IPS-NIHi7 (cell line): ENCODE results near the gene INPPL1.
"Not testable (repeated sequence)": the region's sequence is repeated elsewhere in the genome, so short reads cannot be mapped to it uniquely, and the experiment has no call there.

Experiments used
- DNase-seq: peaks from one replicate; pipeline ENCODE4 v3.0.0; 2012; ENCODE audit warnings: mixed read lengths; ENCODE audit errors: extremely low spot score

INPPL1 gene

DNA sequence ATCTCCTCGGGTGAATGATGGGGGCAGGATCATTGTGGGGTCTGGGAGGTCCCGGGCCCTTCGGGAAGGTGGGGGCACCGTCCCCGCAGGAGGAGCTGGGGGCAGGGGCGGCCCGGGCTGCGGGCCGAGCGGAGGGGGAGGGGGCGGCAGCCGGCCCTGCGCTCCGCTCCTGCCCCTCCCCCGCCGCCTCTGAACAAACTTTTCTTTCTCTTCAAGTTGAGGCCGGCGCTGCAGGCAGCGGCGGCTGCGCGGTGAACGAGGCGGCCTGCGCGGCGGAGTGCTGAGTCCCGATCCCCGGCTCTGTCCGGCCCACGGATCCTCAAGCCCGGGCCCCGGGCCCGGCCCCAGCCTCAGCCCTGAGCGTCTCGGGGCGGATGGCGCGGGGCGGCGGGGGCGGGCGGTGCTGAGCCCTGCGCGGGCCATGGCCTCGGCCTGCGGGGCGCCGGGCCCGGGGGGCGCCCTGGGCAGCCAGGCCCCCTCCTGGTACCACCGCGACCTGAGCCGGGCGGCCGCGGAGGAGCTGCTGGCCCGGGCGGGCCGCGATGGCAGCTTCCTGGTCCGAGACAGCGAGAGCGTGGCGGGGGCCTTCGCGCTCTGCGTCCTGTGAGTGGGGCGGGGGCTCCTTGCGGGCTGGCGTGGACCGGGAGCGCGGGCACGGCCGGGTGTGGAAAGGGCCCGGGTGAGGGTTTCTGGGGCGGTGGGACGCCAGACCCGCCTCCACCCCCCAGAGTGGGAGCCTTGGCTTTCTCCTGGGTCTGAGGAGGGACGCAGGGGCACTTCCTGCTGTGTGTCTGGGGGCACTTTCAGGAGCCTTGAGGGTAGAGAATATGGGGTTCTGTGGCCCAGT is at the start of gene INPPL1:
INPPL1 (plus strand) TSS at position 204 of the 847 bp plus-strand sequence; CDS start at position 422, 218 bp downstream.
- no peak for DNase-seq

GRCh38 chr11:72177656-72178055 is 46.9 kb upstream of the INPPL1 start:
- DNase-seq: no peak

- no peak for DNase-seq
Measured at GRCh38 chr11:72179049-72179803, 45.3 kb upstream of the INPPL1 start.

GRCh38 chr11:72179804-72180396 is 44.7 kb upstream of the INPPL1 start:
- DNase-seq: no peak

DNA sequence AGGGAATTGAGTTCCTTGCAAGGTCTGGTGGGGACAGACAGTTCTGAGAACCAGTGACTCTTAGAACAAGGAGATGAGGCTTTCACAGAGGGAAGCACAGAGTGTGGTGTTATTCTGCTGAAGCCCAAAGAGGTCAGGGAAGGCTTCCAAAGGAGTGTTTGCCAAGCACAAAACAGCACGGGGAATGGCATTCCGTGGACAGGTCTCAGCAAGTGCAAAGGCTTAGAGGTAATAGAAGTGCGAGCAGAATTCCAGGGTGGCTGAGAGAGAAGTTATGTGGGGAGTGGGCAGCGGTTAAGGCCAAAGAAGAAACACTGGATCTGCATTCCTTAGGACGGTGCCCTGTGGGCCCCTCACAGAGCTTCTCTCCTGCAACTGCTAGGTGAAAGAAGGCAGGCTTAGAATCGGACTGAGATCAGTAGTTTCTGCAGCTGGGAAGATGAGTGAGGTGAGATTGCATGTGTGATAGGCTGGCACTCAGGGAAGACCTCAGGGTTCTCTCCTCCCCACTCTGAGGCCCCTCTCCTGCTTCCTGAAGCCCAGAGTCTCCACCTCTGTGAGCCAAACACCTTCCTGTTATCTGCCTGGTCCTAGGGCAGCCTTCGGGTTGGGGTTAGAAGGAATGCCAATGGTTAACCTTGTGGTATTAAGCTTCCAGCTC is 43.5 kb upstream of the INPPL1 start:
- DNase-seq: not testable (repeated sequence)

DNA sequence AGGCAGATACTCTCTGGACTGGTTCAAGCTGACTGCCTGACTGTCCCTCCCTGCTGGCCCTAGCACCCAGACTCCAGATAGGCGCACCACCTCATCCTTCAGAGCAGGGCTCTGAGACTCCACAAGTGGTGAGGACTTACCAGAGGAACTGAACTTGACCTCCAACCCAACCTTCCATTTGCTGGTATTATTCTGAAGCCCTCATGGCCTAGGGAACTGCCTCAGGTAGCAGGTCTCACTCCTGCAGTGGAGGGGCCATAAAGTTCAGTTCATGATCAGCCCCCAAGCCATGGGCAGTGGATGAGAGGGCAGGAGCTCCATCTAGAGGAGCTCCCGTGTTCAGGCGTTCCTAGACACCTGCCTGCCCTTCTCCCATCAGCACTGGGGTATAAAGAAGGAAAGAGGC is 43.0 kb upstream of the INPPL1 start:
- peak; percentile 50 for DNase-seq

DNA sequence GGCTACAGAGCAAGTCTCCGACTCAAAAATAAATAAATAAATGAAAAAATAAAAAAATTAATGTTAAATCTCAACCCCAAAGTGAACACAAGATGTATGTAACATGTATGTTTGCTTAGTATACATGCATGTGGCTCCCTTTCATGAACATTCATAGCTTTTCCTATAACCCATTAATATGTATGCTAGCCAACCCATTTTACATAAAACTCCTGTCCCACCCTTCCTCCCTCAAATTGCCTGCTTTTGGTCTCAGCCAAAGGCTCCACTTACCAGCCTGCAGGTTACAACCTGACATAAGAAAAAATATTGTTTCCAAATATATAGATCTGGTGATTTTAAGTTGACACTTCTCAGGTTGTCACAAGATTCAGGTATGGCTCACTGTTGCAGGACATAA is 36.3 kb upstream of the INPPL1 start:
- no peak for DNase-seq

DNA sequence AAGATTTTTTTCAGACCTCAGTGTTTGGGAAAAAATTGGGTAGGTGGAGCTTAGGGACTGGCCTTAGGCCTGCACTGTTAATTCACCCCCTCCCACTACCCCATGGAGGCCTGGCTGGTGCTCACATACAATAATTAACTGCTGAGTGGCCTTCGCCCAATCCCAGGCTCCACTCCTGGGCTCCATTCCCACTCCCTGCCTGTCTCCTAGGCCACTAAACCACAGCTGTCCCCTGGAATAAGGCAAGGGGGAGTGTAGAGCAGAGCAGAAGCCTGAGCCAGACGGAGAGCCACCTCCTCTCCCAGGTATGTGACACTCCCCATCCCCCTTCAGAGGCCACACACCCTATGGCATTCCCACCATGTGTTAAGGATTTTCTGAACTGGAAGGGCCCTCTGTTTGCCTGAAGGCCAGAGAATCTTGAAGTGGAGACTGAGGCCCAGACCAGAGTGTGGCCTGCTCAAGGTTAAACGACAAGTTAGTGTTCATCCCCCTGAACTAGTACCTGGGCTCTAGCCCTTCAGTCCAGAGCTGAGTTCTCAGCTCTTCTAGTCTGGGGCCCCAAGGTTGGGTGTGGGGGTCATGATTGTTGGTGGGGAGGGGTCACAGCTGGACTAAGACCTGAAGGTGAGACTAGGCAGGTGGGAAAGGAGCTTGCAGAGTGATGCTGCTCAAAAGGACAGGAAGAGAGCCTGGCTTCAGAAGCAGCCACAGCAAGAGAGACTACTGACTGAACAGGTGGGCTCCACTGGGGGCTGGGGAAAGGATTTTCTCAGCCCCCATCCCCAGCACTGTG is 34.9 kb upstream of the INPPL1 start:
- DNase-seq: peak; percentile 69

GRCh38 chr11:72190631-72191071 is 33.9 kb upstream of the INPPL1 start:
- DNase-seq: no peak

DNA sequence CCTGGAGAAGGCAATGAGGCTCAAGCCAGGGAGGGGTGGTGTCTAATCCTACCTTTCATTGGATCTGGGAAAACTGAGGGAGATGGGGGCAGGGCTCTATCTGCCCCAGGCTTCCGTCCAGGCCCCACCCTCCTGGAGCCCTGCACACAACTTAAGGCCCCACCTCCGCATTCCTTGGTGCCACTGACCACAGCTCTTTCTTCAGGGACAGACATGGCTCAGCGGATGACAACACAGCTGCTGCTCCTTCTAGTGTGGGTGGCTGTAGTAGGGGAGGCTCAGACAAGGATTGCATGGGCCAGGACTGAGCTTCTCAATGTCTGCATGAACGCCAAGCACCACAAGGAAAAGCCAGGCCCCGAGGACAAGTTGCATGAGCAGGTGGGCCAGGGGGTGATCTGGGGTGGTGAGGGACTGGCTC is 32.6 kb upstream of the INPPL1 start, which contains the start of gene FOLR1:
FOLR1 (plus strand) TSS at position 180 of the 421 bp plus-strand sequence; CDS start at position 214, 34 bp downstream.
- DNase-seq: peak; percentile 69

GRCh38 chr11:72195518-72196270 is 28.9 kb upstream of the INPPL1 start:
- no peak for DNase-seq

DNA sequence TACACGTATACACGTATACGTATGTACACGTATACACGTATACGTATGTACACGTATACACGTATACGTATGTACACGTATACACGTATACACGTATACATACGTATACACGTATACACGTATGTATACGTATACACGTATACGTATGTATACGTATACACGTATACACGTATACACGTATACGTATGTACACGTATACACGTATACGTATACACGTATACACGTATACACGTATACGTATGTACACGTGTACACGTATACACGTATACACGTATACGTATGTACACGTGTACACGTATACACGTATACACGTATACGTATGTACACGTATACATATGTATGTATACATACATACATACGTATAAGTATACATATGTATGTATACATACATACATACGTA is 23.1 kb upstream of the INPPL1 start:
- not testable (repeated sequence) for DNase-seq

DNA sequence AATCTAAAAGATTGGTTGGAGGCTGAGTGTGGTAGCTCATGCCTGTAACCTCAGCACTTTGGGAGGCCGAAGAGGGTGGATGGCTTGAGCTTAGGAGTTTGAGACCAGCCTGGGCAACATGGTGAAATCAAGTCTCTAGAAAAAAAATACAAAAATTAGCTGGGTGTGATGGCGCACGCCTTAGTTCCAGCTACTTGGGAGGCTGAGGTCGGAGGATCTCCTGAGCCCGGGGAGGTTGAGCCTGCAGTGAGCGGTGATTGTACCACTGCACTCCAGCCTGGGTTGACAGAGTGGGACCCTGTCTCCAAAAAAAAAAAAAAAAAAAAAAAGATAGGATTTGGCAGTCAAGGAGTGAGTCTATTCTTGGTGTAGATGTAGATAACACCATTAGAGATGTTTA is 22.0 kb upstream of the INPPL1 start:
- no peak for DNase-seq

- no peak for DNase-seq
Measured at GRCh38 chr11:72203163-72203562, 21.4 kb upstream of the INPPL1 start.

DNA sequence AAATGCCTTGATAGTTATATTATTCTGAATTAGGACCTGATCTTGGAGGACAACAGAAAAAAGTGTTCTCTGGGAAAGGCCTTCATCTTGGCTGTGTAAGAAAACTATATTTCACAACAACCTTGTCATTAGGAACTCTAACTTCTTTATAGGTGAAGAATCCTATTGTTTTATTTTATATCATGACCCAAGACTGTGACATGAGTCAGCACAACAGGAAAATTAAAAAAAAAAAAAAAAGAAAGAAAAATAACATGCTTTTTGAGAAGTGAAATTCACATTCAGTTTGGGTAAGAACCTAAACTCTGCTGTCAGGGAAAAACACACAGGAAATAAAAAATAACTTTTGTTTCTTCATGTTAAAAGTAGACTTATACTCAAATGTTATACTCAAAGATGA is 19.7 kb upstream of the INPPL1 start:
- no peak for DNase-seq

DNA sequence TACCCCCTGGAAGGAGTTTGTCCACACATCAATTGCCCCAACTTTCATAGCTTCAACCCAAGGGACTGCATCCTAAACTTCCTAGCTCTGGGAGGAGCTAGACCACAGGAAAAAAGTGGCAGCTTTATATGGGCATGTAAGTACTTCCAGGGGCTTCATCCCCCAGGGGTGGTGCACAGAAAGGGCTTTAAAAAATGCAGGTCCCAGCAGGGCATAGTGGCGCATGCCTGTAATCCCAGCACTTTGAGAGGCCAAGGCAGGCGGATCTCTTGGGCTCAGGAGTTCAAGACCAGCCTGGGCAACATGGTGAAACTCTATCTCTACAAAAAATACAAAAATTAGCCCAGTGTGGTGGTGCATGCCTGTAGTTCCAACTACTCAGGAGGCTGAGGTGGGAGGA is 17.8 kb upstream of the INPPL1 start:
- DNase-seq: not testable (repeated sequence)

DNA sequence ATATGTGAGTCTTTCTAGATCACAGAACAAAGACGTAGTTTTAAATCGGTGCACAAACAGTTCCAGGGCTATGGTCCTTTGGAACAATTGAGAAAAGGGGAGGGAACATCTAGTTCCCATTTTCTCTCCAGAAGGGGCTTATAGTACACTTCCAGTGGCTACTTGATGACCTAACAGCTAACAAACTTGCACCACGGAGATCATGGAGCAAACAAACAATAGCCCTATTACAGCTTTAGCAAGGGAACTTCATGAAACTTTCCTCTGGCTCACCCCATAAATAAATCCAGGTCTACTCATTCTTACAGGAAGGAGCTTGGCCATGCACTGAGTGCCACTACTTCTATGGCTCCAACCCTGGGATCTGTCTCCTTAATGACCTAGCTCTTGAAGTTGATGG is 16.3 kb upstream of the INPPL1 start:
- peak; percentile 3 for DNase-seq

DNA sequence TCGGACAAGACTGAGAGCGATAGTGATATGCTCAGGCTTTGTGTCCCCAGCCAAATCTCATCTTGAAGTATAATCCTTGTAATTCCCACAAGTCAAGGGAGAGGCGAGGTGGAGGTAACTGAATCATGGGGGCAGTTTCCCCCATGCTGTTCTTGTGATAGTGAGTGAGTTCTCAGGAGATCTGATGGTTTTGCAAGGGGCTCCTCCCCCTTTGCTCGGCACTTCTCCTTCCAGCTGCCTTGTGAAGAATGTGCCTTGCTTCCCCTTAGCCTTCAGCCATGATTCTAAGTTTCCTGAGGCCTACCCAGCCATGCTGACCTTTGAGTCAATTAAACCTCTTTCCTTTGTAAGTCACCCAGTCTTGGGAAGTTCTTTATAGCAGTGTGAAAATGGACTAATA is 15.5 kb upstream of the INPPL1 start:
- peak; percentile 1 for DNase-seq

- peak; percentile 2 for DNase-seq
Measured at GRCh38 chr11:72216638-72217037, 7.9 kb upstream of the INPPL1 start, which contains the start of gene FOLR2. TSS of gene FOLR2 (plus strand) at chr11:72216794. CDS start at chr11:72218585, 1,791 bp downstream.

GRCh38 chr11:72217841-72218240 is 6.7 kb upstream of the INPPL1 start:
- DNase-seq: peak; percentile 2
